ENCODE results near the gene HSPA4L.

HSPA4L gene

GRCh38 chr4:127870688-127871087 lies 88.6 kb downstream of the HSPA4L start:
- DNase-seq: no peak

GRCh38 chr4:127875791-127876190 lies 93.7 kb downstream of the HSPA4L start:
- no peak for DNase-seq

GRCh38 chr4:127880763-127881562 lies 98.8 kb downstream of the HSPA4L start, which contains the start of gene PLK4:
Gene PLK4 (plus strand): TSS chr4:127880893. CDS start chr4:127881135, 242 bp downstream.
- peak; percentile 97 for DNase-seq

GRCh38 chr4:127881563-127881864 lies 99.4 kb downstream of the HSPA4L start:
- no peak for DNase-seq

GRCh38 chr4:127888559-127888958 lies 106.4 kb downstream of the HSPA4L start:
- DNase-seq: no peak

GRCh38 chr4:127889903-127890302 lies 107.8 kb downstream of the HSPA4L start:
- DNase-seq: no peak

Data from NCI-H1436 (cell line).